IMR-90 (cell line): ENCODE measurements around the gene ITK. TPM values are rescaled to one million over a fixed set of nuclear protein-coding genes. Genes with fewer than 3 reads are reported as not detected.

ENCODE experiments used
- ATAC-seq: fragments of 200-7000 bp; cut with Tn5 transposase; 2 replicates; pipeline ENCODE4 v1.9.1; 2020; ENCODE audit warnings: low read depth, mild to moderate bottlenecking, moderate library complexity
- BruUV-seq: library from RNA; stranded (reverse); fragments of 400-500 nt; replicated peaks from 2 replicates; lab custom pipeline; 2021; lab: Mats Ljungman, UMichigan
- CTCF ChIA-PET: fragments of 300-600 bp; formaldehyde crosslinking; extraction: SDS; loops from one replicate; lab custom pipeline; 2021; ENCODE audit warnings: antibody characterized with exemption; lab: Yijun Ruan, JAX
- POLR2A ChIA-PET: fragments of 300-600 bp; sonication (Branson Sonifier 250); formaldehyde crosslinking; loops from one replicate; lab custom pipeline; 2022; ENCODE audit warnings: antibody characterized with exemption; ENCODE audit not compliant: unreplicated experiment; lab: Charles Lee
- DNase-seq: peaks from one replicate; pipeline ENCODE4 v3.0.0; 2013
- H2AFZ ChIP-seq: replicated peaks from 2 replicates; pipeline ENCODE3; 2013; ENCODE audit warnings: low read length, mild to moderate bottlenecking; ENCODE audit not compliant: poor library complexity
- H2AK5ac ChIP-seq: 2 replicates; pipeline ENCODE4 v1.6.1; 2013; ENCODE audit warnings: low read depth, low read length, inconsistent platforms
- H2AK9ac ChIP-seq: replicated peaks from 2 replicates; pipeline ENCODE3; 2013; ENCODE audit warnings: mild to moderate bottlenecking, low read depth, low read length, moderate library complexity; ENCODE audit not compliant: poor library complexity
- H2BK120ac ChIP-seq: 2 replicates; pipeline ENCODE4 v1.6.1; 2013; ENCODE audit warnings: low read depth, low read length, inconsistent platforms
- H2BK15ac ChIP-seq: 3 replicates; pipeline ENCODE4 v1.6.1; 2013; ENCODE audit warnings: low read depth, low read length, inconsistent platforms
- H2BK20ac ChIP-seq: 2 replicates; pipeline ENCODE4 v1.6.1; 2013; ENCODE audit warnings: low read depth, mild to moderate bottlenecking, inconsistent platforms, low read length, moderate library complexity
- H2BK5ac ChIP-seq: 2 replicates; pipeline ENCODE4 v1.6.1; 2013; ENCODE audit warnings: mild to moderate bottlenecking, low read depth, low read length, inconsistent platforms; ENCODE audit not compliant: poor library complexity, severe bottlenecking
- H3K14ac ChIP-seq: replicated peaks from 2 replicates; pipeline ENCODE4 v1.6.1; 2013; ENCODE audit warnings: low read depth, low read length, inconsistent platforms
- H3K18ac ChIP-seq: 2 replicates; pipeline ENCODE4 v1.6.1; 2013; ENCODE audit warnings: low read depth, low read length, control low read depth
- H3K23ac ChIP-seq: 2 replicates; pipeline ENCODE4 v1.6.1; 2013; ENCODE audit warnings: low read depth, low read length, inconsistent platforms
- H3K27ac ChIP-seq: 2 replicates; pipeline ENCODE4 v1.5.1; 2013; ENCODE audit warnings: mild to moderate bottlenecking, control low read depth, low read length; ENCODE audit not compliant: insufficient read depth
- H3K27me3 ChIP-seq: 2 replicates; pipeline ENCODE4 v1.6.1; 2013; ENCODE audit warnings: low read length; ENCODE audit not compliant: control insufficient read depth, insufficient read depth
- H3K36me3 ChIP-seq: 2 replicates; pipeline ENCODE4 v1.6.1; 2013; ENCODE audit warnings: low read length, mixed read lengths; ENCODE audit not compliant: control insufficient read depth, insufficient read depth
- H3K4ac ChIP-seq: 2 replicates; pipeline ENCODE4 v1.6.1; 2013; ENCODE audit warnings: low read depth, low read length, inconsistent platforms
- H3K4me1 ChIP-seq: 2 replicates; pipeline ENCODE4 v1.6.1; 2013; ENCODE audit warnings: low read length, mixed read lengths; ENCODE audit not compliant: control insufficient read depth, insufficient read depth
- H3K4me2 ChIP-seq: 2 replicates; pipeline ENCODE4 v1.6.1; 2013; ENCODE audit warnings: low read depth, mild to moderate bottlenecking, control low read depth, low read length, moderate library complexity
- H3K4me3 ChIP-seq: 2 replicates; pipeline ENCODE4 v1.5.1; 2013; ENCODE audit warnings: low read depth, mild to moderate bottlenecking, control low read depth, low read length, moderate library complexity; ENCODE audit not compliant: insufficient read depth
- H3K56ac ChIP-seq: 2 replicates; pipeline ENCODE4 v1.6.1; 2013; ENCODE audit warnings: low read length, inconsistent platforms; ENCODE audit not compliant: insufficient read depth; ENCODE audit errors: extremely low read depth
- H3K79me1 ChIP-seq, 2 experiments: 2 replicates each; pipeline ENCODE4 v1.6.1; 2013; ENCODE audit warnings: low read length in 2 of 2, inconsistent platforms in 1 of 2, low read depth in 1 of 2
- H3K9ac ChIP-seq: 2 replicates; pipeline ENCODE4 v1.6.1; 2013; ENCODE audit warnings: low read depth, low read length, control low read depth
- H3K9me1 ChIP-seq: 2 replicates; pipeline ENCODE4 v1.6.1; 2013; ENCODE audit warnings: low read length, inconsistent platforms; ENCODE audit not compliant: insufficient read depth
- H3K9me3 ChIP-seq: 2 replicates; pipeline ENCODE4 v1.6.1; 2013; ENCODE audit warnings: low read length; ENCODE audit not compliant: control insufficient read depth, insufficient read depth
- H4K20me1 ChIP-seq: 2 replicates; pipeline ENCODE4 v1.6.1; 2013; ENCODE audit warnings: low read length, inconsistent platforms; ENCODE audit not compliant: insufficient read depth
- H4K5ac ChIP-seq: 2 replicates; pipeline ENCODE4 v1.6.1; 2013; ENCODE audit warnings: mild to moderate bottlenecking, low read depth, low read length, control low read depth
- H4K8ac ChIP-seq, 2 experiments: 2 replicates each; pipeline ENCODE4 v1.6.1; 2013; ENCODE audit warnings: low read depth in 2 of 2, low read length in 2 of 2, control low read depth in 1 of 2, inconsistent platforms in 1 of 2
- H4K91ac ChIP-seq: 2 replicates; pipeline ENCODE4 v1.6.1; 2013; ENCODE audit warnings: low read depth, low read length, inconsistent platforms; ENCODE audit not compliant: insufficient read depth
- CEBPB ChIP-seq: IDR thresholded peaks from 2 replicates; pipeline ENCODE4 v1.6.1; 2012; ENCODE audit warnings: low read depth, low read length, improper control_type of control experiment
- CTCF ChIP-seq: conservative IDR thresholded peaks from 2 replicates; pipeline ENCODE4 v1.5.1; 2012; ENCODE audit warnings: mild to moderate bottlenecking, low read depth, low read length, improper control_type of control experiment
- FOS ChIP-seq: fragments of 150-350 bp; IDR thresholded peaks from 2 replicates; pipeline ENCODE4 v1.6.1; 2016; ENCODE audit warnings: low read depth, low read length
- MAZ ChIP-seq: IDR thresholded peaks from 2 replicates; pipeline ENCODE4 v1.6.1; 2012; ENCODE audit warnings: low read depth, mild to moderate bottlenecking, low read length, improper control_type of control experiment, moderate library complexity, borderline replicate concordance
- RAD21 ChIP-seq: IDR thresholded peaks from 2 replicates; pipeline ENCODE4 v1.6.1; 2012; ENCODE audit warnings: low read length, improper control_type of control experiment
- RCOR1 ChIP-seq: IDR thresholded peaks from 2 replicates; pipeline ENCODE4 v1.6.1; 2012; ENCODE audit warnings: mild to moderate bottlenecking, low read length, improper control_type of control experiment; ENCODE audit not compliant: insufficient replicate concordance
- RFX5 ChIP-seq: IDR thresholded peaks from 2 replicates; pipeline ENCODE4 v1.8.0; 2012; ENCODE audit warnings: low read depth, mild to moderate bottlenecking, low read length, moderate library complexity
- USF2 ChIP-seq: fragments of 150-350 bp; IDR thresholded peaks from 2 replicates; pipeline ENCODE4 v1.6.1; 2017; ENCODE audit warnings: mild to moderate bottlenecking, antibody characterized with exemption, low read length, low read depth
- WGBS, 2 experiments: methylation state at CpG; one replicate each; pipeline versions ENCODE4 v1.1.5 to v1.1.7; 2013; ENCODE audit warnings: missing lambda C conversion rate in 2 of 2; ENCODE audit not compliant: insufficient read length in 1 of 2; ENCODE audit errors: extremely low coverage in 2 of 2; 5-methylcytosine and 5-hydroxymethylcytosine counted together
- dilution Hi-C: fragments of 300-500 bp; cut with HindIII; formaldehyde crosslinking; loops from one replicate; pipeline ENCODE4 v1.14.3; 2018; ENCODE audit warnings: low sequenced_read_pairs; ENCODE audit not compliant: unreplicated experiment
- in situ Hi-C: fragments of 300-500 bp; cut with MboI; formaldehyde crosslinking; loops from 3 replicates; pipeline ENCODE4 v1.14.3; 2019; ENCODE audit warnings: low sequenced_read_pairs, inconsistent platforms, mixed read lengths
- intact Hi-C: fragments of 100-400 bp; cut with micrococcal nuclease; formaldehyde crosslinking; loops from 2 replicates; pipeline ENCODE4 v1.10.0; 2022
- polyA plus RNA-seq, 3 experiments: library from polyadenylated mRNA; depleted of rRNA; stranded (reverse); fragments of >200 nt; gene quantifications; 2 replicates each; pipeline ENCODE4 v1.2.3, GENCODE V29; 2012; ENCODE audit warnings: low replicate concordance in 1 of 3
- total RNA-seq: library from RNA; depleted of rRNA; stranded (reverse); fragments of >200 nt; gene quantifications from 2 replicates; pipeline ENCODE4 v1.2.3, GENCODE V29; 2012

Gene ITK
- total and polyA plus RNA-seq, 2 of the 4 experiments (the other 2 are of a cell fraction), result not detected

- ChIA-PET CTCF (no interaction called here), POLR2A (no interaction called here)
- ATAC-seq (no peak), DNase-seq (no peak)
- no peaks in the 10 kb centered on the region for H3K9me3 ChIP-seq
- no peaks in the 10 kb centered on the region for H3K27me3 ChIP-seq
- H2BK20ac ChIP-seq, result no peak overlapping the region
- H3K27ac ChIP-seq, result no peak overlapping the region
- no CpG with 5 or more reads among the region's 7 CpGs for WGBS, 2 experiments
- in situ Hi-C loops (no loop called here), intact Hi-C loops (no loop called here), dilution Hi-C loops (no loop called here)
- BruUV-seq, result no TSS peak
- no peak overlapping the region for H2BK15ac ChIP-seq
- H2AK9ac ChIP-seq, result no peak overlapping the region
- no peak overlapping the region for H3K4me2 ChIP-seq
- H2BK5ac ChIP-seq, result no peak overlapping the region
- H2AK5ac ChIP-seq, result no peak overlapping the region
- H3K18ac ChIP-seq, result no peak overlapping the region
- H3K9me1 ChIP-seq, result no peaks in the 10 kb centered on the region
- no peak for TF ChIP-seq MAZ
- no peak for TF ChIP-seq CEBPB
- no peak for TF ChIP-seq CTCF
- TF ChIP-seq FOS, result no peak
- TF ChIP-seq RCOR1, result no peak
- TF ChIP-seq USF2, result no peak
- no peak for TF ChIP-seq RFX5
- no peak for TF ChIP-seq RAD21
- H4K91ac ChIP-seq, result no peak overlapping the region
- no peak overlapping the region for H2AFZ ChIP-seq
- no peaks in the 10 kb centered on the region for H3K79me1 ChIP-seq
- no peak overlapping the region for H3K4me3 ChIP-seq
- H3K56ac ChIP-seq, result no peak overlapping the region
- H4K20me1 ChIP-seq, result no peaks in the 10 kb centered on the region
- H3K4ac ChIP-seq, result no peak overlapping the region
- H3K4me1 ChIP-seq, result no peaks in the 10 kb centered on the region
- no peak overlapping the region for H4K8ac ChIP-seq
- H2BK120ac ChIP-seq, result no peak overlapping the region
- no peak overlapping the region for H3K14ac ChIP-seq
- no peaks in the 10 kb centered on the region for H3K36me3 ChIP-seq
- no peak overlapping the region for H3K9ac ChIP-seq
- no peak overlapping the region for H4K5ac ChIP-seq
- no peak overlapping the region for H3K23ac ChIP-seq
Measured at GRCh38 chr5:157213527-157214243, 33.0 kb downstream of the ITK start.
